Left renal pelvis (tissue), 4 donors: Measurements from ENCODE around the gene TCEAL4. TPM values are rescaled to one million over a fixed set of nuclear protein-coding genes. Genes with fewer than 3 reads are reported as not detected.

Source experiments
- DNase-seq, 4 donors: peaks; one replicate each; pipeline ENCODE4 v3.0.0-alpha.2; 2013; ENCODE audit warnings: low read depth in 4 of 4, low spot score in 3 of 4
- polyA plus RNA-seq, 4 donors: library from polyadenylated mRNA; unstranded; fragments of 120-200 nt; gene quantifications; one replicate each; pipeline ENCODE4 v1.2.1, GENCODE V29; 2013; ENCODE audit not compliant: insufficient read length in 4 of 4

Gene TCEAL4
- 100 to 1,000 TPM; 147 to 193 (median 160) TPM for polyA plus RNA-seq

DNA sequence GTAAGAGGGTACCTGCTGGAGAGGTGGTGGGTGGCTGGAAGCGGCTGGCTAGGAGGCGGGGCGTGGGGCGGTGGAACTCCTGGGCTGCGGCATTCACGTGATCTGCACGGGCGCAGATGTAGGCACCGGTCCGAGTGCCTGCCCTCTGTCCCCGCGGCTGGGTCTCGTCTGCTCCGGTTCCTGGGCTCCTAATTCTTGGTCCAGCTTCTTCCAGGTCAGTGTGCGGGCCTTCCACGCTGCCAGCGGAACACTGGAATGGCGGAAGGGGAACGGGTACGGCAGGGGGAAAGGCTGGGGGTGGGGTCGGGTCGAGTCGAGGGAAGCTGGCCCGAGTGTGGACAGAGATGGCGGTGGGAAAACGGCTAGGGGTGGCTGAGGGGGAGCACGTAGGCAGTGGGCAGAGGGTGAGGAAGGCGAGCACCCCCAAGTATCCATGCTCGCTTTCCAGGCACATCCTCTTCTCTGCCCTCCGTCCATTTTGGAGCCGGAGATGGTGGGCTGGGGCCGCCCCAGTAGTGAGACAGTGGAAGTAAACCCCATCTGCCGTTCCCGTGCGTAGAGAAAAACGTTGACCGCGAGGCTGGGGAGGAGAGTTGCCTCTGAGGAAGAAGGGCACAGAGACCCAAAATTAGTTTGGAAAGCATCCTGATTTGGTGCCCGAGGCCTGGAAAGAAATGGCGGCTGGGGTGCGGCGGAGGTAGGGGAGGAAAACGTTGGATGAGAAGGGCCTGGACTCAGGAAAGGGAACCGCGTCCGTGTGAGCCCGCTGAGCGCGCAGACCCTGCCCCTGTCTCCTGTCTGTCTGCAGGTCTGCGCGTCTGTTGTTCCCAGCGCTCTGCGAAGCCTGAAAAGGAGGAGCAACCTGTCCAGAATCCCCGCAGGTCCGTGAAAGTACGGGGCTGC, at the start of gene TCEAL4:
Gene TCEAL4 (plus strand): TSS at position 105 of the 903 bp plus-strand sequence. CDS start 1,161 bp downstream, outside the sequence.
- no peak for DNase-seq

DNA sequence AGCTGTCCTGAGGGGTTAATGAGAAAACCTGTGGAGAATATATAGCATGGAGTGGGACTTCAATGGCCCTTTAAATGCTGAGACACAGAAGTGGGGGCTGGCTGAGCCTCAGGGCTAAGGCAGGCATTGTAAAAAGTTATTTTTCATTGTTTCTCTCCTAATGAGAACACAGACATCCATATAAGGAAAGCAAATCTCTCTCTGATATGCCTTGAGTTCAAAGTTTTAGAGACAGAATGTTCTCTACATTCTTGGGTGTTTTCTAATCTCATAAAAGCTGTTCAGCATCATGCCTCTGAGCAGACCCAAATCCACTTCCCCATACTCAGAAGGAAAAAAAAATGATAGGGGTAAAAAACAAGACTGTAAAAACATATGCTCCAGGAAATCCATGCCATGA, 49.2 kb upstream of the TCEAL4 start:
- no peak for DNase-seq

DNA sequence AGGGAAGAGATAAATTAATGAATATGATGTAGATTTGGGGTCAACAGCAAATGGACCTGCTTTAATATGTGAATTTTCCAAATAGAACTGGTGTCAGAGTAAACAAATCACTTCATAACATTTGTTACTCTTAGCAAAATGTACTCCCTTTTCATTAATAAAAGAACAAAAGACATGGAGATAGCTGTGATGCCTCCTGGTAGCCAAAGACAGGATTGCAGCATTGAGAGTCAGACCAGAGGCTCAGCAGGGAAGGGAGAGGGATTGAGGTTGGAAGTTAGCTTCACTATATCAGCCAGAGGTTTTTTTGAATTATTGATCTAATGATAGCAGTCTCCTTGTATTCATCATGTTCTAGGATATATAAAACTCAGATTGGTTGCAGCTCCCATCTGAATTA, 48.6 kb upstream of the TCEAL4 start:
- DNase-seq, result no peak

DNA sequence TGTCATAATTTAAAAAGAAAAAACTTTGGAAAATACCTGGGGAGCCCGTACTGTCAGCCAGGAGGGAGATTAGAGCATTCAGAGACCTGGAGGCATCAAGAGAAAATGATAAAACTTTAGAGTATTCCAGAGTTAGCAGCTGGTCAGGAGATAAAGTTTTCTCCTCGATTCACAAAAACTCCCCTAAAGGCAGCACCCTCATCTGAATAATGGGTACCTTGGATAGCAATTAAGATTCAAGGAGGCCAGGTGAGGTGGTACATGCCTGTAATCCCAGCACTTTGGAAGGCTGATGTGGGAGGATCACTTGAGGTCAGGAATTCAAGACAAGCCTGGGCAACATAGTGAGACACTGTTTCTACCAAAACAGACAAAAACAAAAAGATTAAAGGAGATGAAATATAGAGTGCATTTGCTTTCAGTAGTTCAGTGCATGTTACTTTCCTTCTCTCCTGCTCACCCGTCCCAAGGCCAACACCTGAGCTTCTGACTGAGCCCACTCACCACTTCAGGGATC, 47.4 kb upstream of the TCEAL4 start:
- DNase-seq, result no peak

DNA sequence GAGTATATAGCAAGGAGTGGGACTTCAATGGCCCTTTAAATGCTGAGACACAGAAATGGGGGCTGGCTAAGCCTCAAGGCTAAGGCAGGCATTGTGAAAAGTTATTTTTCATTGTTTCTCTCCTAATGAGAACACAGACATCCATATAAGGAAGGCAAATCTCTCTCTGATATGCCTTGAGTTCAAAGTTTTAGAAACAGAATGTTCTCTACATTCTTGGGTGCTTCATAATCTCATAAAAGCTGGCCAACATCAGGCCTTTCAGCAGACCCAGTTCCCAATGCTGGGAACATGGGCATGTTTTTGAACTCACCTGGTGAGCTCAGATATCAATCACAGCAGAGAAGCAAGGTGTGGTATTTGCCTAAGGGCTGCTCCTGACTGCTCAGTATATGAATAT, 46.6 kb upstream of the TCEAL4 start:
- DNase-seq, result no peak

DNA sequence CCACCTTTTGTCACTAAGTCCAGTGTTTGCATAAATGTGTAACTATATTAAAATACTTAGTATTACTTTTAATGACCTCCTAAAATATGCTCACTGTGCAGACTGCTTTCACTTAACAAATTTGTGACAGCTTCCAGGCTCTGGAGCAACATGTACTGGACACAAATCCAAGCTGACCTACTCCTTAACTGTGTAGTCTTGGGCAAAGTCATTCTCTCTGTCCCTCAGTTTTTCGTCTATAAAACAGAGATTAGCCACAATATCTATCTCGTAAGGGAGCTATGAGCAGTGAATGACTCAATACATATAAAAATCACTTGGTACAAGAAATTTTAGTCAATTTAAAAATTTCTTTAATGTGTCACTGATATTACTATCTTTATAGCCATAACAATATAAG, 45.6 kb upstream of the TCEAL4 start:
- DNase-seq, result no peak

DNA sequence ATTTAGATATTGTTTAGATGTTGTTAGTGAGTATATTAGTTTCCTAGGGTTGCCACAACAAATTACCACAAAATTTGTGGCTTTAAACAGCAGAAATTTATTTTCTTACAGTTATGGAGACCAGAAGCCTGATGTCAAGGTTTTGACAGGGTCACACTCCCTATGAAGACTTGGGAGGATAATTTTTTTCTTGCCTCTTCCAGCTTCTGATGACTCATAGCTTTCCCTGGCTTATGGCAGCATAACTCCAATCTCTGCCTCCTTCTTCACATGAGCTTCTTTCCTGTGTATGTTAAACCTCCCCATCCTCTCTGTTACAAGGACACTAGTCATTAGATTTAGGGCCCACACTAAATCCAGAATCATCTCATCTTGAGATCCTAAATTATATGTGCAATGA, 45.2 kb upstream of the TCEAL4 start:
- no peak for DNase-seq

DNA sequence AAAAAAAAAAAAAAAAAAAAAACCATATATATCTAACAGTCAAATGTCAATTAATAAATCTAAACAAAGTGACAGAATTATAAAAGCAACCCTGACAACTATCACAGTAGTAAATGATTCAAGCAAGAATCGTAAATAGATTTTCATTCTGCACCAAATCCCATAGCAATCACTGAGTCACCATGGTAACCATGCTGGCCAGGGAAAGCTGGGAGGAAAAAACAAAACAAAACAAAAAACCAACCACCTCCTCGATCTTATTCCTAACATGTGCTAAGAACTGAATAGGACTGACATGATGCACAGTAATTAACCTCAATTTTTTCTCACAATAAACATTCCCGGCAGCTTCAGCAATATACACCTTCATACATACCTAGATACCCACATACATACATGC, 35.4 kb upstream of the TCEAL4 start:
- no peak for DNase-seq

DNA sequence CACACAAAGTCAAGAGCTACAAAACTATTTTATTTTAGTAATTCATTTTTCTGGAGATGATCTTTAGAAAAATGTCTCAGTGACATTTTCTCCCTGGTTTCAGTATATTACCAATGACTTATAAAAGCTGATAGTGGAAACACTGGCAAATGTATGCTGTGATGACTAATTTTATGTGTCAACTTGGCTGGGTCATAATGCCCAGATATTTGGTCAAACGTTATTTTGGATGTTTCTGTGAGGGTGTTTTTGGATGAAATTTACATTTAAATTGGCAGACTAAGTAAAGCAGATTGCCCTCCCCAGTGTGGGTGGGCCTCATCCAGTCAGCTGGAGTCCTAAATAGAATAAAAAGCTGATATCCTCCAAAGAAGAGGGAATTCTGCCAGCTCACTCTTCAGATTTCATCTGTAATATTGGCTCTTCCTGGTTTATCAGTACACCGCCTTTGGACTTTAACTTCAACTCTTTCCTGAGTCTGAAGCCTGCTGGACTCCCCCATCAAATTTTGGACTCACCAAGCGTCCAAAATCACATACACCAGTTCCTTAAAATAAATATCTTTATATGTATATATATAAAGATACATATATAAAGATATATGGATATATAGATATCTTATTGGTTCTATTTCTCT, 34.8 kb upstream of the TCEAL4 start:
- no peak for DNase-seq

DNA sequence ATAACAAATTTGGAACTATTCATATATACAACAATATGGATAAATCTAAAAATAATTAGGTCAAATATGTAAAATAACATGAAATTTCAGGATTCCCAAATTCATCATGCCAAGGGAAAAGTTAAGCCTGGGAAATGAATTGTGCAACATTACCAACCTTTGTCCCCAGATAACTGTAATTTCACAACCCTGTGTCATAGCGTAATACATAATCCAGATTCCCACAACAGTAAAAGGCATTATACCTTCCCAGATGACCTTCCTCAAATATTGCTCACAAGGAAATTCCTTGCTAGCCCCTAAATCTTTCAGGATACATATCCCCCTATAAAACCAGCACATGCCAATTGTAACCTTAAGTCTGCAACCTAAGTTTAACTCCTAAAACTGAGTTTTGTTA, 33.1 kb upstream of the TCEAL4 start:
- no peak for DNase-seq

DNA sequence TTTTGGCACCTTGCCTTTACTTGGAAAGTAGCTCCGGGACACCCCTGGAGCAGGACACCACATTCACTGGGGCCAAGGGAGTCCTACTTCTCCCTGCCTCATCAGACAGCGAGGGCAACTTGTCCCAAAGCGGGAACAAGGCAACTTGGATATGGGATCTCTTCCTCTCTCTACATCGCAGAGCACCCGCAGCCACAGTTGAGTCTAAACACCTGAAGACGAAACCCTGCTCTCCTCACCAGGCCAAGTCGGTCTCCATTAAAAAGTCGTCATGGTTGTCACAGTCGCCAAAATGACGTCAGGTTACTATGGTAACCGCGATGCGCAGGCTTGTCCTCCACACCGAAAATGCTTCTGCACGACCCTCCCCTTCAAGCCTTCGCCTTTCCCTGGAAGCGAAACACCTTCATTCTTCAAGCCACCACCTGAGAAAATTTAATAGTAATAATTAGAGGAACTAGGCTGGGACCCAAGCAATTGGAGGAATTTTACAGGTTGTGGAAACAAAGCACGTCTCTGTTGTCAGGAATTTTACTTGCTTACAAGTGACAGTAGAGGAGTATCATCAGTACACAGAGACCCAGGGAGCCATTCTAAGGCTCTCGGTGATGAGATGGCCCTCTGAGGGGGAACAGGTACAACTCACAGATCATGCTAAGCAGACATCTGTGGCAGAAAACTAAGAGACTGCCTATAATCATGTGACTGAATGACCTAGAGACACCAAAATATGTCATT, 30.5 kb upstream of the TCEAL4 start:
- peak; percentile 47 to 74 (median 61) for DNase-seq

DNA sequence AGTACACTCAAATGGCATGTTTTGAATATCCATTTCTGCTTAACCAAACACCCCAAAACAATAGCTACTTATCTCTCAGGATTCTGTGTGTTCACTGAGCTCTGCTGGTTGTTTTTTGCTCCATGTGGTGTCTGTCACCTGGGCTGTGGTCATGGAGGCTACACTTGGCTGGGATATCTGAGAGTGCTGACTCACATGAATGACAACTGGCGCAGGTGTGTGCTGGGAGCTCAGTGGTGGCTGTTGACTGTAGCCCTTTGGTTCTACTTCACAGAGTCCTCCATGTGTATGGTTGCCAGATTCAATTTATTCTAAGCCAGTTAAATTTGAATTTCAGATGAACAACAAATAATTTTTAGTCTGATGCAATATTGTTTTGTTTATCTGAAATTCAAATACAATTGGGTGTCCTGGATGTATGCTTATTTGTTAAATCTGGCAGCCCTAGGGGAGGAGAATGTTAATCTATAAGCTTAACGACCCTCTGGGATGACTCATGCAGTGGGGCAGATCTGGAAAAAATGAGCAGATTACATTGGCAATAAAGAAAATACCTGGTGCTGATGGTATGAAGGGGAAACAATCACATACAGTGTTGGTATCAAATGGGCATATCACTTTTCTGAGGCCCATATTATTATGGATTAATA, 28.2 kb upstream of the TCEAL4 start:
- no peak for DNase-seq

DNA sequence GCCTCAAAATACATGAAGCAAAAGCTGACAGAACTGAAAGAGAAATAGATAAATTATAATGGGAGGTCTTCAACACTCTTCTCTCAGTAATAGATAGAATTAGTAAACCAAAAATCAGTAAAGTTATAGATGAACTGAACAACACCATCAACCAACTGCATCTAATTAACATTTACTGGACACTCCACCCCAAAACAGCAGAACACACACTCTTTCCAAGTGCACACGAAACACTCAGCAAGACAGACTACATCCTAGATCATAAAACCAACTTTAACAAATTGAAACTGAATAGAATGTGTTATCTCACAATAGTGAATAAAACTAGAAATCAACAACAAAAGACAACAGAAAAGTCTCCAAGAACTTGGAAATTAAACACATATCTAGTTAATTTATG, 25.1 kb upstream of the TCEAL4 start:
- DNase-seq, result no peak

DNA sequence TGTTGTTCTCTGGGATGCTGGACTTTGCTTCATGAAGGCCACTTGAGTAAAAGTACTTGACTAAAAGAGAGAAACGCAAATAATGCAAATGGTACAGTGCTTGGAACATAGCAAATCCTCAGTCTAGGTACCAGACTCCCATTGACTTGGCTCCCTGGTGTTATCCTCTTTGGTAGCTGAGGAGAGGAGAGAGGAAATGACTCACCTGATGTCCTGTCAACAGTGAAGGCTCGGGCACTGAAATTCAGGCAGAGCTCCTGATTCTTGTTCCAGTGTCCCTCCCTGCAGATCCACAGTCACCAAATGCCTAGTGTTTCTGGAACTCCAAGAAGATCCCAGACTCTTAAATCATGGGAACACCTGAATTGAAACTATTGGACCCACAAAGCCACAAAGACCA, 22.5 kb upstream of the TCEAL4 start:
- no peak for DNase-seq

DNA sequence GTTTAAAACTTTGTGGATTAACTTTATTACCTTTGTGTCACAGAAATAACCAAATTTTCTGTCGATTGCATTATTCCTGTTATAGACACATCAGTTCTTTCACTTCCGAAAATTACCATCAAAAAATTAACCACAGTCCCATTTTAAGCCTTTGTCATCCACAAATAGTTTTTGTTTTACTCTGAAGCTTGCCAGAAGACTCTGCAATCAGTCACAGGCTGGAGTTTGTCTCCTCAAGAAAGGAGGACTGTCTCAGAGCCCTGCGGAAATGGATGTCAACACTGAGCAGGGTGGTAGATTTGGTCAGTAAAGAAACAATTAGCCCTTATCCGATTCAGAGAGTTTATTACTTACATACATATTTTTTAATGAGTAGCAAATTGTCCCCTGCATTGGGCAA, 20.1 kb upstream of the TCEAL4 start:
- DNase-seq, result no peak

DNA sequence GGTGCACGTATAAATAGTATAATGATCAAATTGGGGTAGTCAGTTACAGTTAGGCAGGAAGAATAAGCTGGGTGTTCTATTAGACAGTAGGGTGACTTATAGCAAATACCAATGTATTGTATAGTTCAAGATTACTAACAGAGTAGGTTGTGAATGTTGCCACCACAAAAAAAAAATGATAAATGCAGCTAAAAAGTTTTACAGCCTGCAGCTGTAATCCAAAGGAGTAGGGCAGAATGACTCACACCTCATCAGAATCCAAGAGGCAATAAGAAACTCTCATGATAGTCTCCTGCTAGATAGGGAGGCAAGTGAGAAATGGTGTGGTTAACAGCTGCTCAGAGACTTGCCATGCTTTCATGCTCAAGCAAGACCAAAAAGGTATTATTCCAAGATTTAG, 19.6 kb upstream of the TCEAL4 start:
- DNase-seq, result no peak

DNA sequence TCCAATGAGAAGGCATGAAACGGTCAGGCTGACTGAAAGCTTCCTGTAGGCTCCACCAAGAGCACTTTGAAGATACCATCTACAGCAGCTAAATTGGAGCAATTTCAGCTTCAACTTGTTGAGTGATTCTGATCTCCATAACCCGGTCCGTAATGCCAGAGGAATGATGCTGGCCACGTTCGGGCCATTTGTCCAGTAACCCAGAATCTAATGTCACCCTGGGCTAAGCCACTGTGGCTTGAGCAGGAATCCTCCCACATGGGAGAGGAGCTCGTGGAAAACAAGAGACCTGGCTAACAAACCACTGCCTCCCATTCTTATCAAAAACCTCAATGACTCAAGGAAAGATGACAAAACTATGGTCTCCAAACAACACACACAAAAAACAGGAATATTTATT, 14.2 kb upstream of the TCEAL4 start:
- no peak for DNase-seq

DNA sequence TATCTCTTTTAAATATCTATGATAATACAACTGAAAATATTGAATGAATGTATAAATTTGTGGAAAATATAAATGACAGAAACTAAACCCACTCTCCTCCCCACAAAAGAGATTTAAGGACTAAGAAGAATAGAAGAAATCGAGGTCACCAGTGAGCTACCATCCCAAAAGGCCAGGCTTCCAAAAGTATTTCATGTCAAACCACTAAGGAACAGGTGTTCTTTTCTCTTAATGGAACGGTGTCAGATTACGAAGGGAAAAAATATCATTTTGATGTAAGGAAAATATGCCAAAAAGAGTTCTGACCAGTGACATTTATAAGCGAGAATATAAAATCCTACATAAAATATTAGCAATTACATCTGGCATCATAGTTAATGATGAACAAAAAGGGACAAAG, 13.6 kb upstream of the TCEAL4 start:
- no peak for DNase-seq

DNA sequence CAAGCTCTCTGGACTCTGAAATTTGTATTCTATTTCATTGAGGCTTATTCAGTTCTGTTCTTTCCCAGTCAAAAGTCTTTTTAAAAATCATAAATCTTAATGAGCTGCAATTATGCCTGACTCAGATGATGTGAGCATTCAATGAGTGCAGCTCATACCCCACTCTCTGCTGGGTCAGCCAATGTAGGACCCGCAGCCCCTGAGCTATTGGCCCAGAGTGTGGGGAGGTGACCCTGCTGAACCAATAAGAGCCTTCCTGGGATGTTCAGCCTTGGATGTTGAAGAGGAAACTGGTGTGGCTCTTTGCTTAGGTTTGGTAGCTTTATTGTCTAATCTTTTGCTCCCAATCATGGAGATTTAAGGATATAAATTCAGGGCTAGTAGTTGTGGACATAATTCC, 12.1 kb upstream of the TCEAL4 start:
- DNase-seq, result no peak

DNA sequence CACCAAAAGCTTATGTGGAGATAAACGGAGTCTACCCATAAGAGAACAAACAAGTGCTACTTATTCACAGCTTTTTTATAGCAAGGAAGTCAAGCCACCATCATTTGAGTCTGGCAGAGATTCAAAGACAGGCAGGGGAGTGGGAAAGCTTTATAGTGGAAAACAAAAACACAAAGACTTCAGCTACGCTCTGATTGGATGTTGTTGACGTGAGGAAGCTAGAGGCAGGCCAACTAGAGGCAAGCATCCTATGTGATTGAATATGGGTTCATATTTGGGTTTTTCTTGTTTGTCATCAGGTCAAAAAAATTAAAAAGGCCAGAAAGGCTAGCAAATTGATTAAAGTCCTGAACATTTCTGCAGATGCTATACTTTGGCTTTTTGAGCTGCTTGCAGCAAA, 719 bp upstream of the TCEAL4 start:
- no peak for DNase-seq

DNA sequence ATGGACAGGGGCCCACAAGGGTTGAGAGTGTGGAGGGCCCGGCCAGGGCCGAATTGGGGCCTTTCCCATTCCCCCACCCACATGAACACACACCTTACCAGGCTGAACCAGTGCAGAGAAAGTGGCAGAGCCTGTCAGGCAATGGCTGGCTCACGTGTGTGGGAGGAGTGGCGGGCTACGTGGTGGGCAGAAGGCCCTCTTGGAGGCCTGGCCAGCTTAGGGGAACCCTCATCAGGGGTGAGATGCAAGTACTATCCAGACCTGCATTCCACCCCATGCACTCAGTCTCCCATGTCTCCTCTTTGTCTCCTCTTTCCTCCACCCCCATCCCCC, 965 bp downstream of the TCEAL4 start:
- DNase-seq, result no peak
